ENCODE measurements around the gene PSMB7.

GRCh38 chr9:124372038-124372437 lies 43.2 kb downstream of the PSMB7 start:
- TF ChIP-seq CTCF (IDR thresholded peaks at IDR 0.05; ENCODE audit: insufficient read depth, low read length, poor library complexity, severe bottlenecking) (no peak), EZH2phosphoT487 (conservative IDR thresholded peaks at IDR 0.05; ENCODE audit: low read length) (no peak)
